ENCODE measurements around the gene ELOB.

DNA sequence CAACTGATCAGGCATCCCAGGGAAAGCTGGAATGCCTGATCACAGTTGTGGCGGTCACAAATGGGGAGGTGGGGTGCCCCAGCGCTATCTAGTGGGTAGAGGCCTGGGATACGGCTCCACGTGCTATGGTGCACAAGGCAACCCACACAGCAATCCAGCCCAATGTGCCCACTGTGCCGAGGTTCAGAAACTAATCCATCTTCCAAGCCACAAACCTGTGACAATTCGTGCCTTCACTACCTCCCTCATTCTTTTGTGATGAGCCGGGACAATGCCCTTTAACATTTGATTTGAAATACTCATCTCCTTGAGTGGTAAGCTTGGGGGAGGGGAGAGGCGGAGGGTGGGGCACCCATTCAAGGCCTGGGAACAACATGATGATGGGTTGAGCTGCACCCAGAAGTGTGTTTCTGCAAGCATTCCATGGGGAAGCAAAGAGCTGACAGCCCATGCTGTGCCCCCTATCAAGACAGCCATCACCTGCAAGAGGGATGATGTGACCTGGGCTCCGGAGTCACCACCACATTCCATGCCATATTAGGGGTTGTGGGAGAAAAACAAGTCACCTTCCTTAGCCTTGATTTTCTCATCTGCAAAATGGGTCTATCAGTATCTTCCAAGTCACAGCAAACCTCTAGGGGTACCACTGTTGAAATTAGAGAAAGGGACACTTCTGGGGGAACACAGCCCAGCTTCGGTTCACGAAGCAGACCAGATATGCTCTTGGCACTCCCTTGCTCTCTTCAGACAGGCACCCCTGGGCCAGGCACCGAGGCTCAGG is 3.7 kb downstream of the ELOB start:
- no peak for TF ChIP-seq EZH2 (IDR thresholded peaks at IDR 0.05; ENCODE audit: low read length, missing control alignments)
- TF ChIP-seq, protein P1, sequence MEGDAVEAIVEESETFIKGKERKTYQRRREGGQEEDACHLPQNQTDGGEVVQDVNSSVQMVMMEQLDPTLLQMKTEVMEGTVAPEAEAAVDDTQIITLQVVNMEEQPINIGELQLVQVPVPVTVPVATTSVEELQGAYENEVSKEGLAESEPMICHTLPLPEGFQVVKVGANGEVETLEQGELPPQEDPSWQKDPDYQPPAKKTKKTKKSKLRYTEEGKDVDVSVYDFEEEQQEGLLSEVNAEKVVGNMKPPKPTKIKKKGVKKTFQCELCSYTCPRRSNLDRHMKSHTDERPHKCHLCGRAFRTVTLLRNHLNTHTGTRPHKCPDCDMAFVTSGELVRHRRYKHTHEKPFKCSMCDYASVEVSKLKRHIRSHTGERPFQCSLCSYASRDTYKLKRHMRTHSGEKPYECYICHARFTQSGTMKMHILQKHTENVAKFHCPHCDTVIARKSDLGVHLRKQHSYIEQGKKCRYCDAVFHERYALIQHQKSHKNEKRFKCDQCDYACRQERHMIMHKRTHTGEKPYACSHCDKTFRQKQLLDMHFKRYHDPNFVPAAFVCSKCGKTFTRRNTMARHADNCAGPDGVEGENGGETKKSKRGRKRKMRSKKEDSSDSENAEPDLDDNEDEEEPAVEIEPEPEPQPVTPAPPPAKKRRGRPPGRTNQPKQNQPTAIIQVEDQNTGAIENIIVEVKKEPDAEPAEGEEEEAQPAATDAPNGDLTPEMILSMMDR (conservative IDR thresholded peaks at IDR 0.05 in 1 of 2, IDR thresholded peaks at IDR 0.05 in 1 of 2; ENCODE audit: low read depth in 1 of 2, low read length in 2 of 2), result no peak

Measured in fibroblast of lung (primary cell).